ENCODE measurements around the gene ATP11A. TPM values are rescaled to one million over a fixed set of nuclear protein-coding genes. Genes with fewer than 3 reads are reported as not detected.

The ATP11A gene
- total RNA-seq, 1 donor from 2014 or later: 70.9 TPM

GRCh38 chr13:112911285-112911701 lies 221.5 kb downstream of the ATP11A start:
- no peaks in the 10 kb centered on the region for H3K9me3 Mint-ChIP-seq
- no peak for DNase-seq (ENCODE audit: extremely low spot score, unreplicated experiment)
- no peak for TF ChIP-seq CTCF (conservative IDR thresholded peaks at IDR 0.05)
- no peak overlapping the region for H3K27ac Mint-ChIP-seq
- no peak overlapping the region for H3K4me3 Mint-ChIP-seq
- H3K36me3 Mint-ChIP-seq: no peaks in the 10 kb centered on the region
- H3K4me1 Mint-ChIP-seq (ENCODE audit: unreplicated experiment): peaks cover 12% of the 10 kb centered on the region
- H3K27me3 Mint-ChIP-seq: no peaks in the 10 kb centered on the region

- H3K4me3 Mint-ChIP-seq: no peak overlapping the region
- no peak overlapping the region for H3K27ac Mint-ChIP-seq
- no peak for DNase-seq (ENCODE audit: extremely low spot score, unreplicated experiment)
These were observed 222.0 kb downstream of the ATP11A start for GRCh38 chr13:112911883-112912282.

GRCh38 chr13:112912726-112913440 lies 223.0 kb downstream of the ATP11A start:
- no peak for TF ChIP-seq CTCF (conservative IDR thresholded peaks at IDR 0.05)
- Mint-ChIP-seq H3K9me3 (no peaks in the 10 kb centered on the region), H3K4me3 (no peak overlapping the region), H3K27me3 (no peaks in the 10 kb centered on the region), H3K4me1 (ENCODE audit: unreplicated experiment) (peaks cover 16% of the 10 kb centered on the region), H3K36me3 (no peaks in the 10 kb centered on the region), H3K27ac (no peak overlapping the region)
- no peak for DNase-seq (ENCODE audit: extremely low spot score, unreplicated experiment)

More at GRCh38 chr13:112911883-112912282, 222.0 kb downstream of the ATP11A start:
- H3K27me3 Mint-ChIP-seq: no peaks in the 10 kb centered on the region
- H3K36me3 Mint-ChIP-seq: no peaks in the 10 kb centered on the region
- peaks cover 13% of the 10 kb centered on the region for H3K4me1 Mint-ChIP-seq (ENCODE audit: unreplicated experiment)
- TF ChIP-seq CTCF (conservative IDR thresholded peaks at IDR 0.05): no peak
- H3K9me3 Mint-ChIP-seq: no peaks in the 10 kb centered on the region

DNA sequence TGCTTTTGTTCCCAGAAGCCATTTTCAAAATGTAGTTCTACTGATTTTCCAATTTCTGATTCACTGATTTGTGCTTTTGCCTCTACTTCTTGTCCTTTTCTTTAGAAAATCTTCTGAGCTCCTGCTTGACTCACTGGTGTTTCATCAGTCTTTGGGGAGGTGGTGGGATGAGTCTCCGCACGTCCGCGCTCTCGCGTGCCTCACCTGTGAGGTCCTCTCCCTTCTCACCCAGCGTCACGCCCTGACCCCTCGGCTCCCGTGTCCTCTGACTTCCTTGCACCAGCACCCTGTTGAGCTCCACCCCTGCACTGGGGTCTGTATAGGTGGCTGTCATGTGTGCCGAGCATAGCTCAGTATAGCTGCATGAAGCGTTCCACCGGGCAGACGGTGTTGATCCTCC lies 226.5 kb downstream of the ATP11A start:
- TF ChIP-seq CTCF (conservative IDR thresholded peaks at IDR 0.05): no peak

DNA sequence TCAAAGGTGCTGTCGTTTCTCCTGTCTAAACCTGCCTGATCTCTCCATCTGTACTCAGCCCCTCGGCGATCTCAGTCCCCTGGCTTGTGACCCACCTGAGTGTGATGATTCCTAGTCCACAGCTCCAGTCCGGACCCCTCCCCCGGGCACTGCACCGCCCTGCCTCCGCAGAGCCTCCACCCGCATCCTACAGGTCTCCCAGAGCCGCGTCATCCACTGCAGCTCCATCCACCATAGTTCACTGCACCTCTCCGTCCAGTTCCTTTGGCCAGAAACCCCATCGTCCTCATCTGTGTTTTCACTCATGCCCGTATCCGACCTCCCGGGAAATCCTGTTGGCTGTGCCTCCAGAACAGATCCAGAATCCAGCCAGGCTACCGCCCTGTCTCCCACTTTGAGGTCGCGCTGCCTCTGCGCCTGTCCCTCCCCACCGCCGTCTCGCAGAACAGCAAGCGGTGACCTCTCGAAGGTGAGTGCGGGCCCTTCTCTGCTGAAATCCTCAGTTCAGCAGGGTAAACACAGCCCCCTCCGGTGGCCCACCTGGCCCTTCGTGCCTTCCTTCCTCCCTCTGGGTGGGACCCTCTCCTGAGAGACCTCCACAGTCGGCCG lies 227.3 kb downstream of the ATP11A start:
- Mint-ChIP-seq H3K4me3 (no peak overlapping the region), H3K9me3 (no peaks in the 10 kb centered on the region), H3K27me3 (no peaks in the 10 kb centered on the region), H3K27ac (no peak overlapping the region), H3K36me3 (no peaks in the 10 kb centered on the region), H3K4me1 (ENCODE audit: unreplicated experiment) (peaks cover 23% of the 10 kb centered on the region)
- no peak for TF ChIP-seq CTCF (conservative IDR thresholded peaks at IDR 0.05)
- no peak for DNase-seq (ENCODE audit: extremely low spot score, unreplicated experiment)

More for the DNA sequence above, 226.5 kb downstream of the ATP11A start:
- Mint-ChIP-seq H3K4me3 (no peak overlapping the region), H3K27ac (no peak overlapping the region), H3K9me3 (no peaks in the 10 kb centered on the region), H3K27me3 (no peaks in the 10 kb centered on the region), H3K4me1 (ENCODE audit: unreplicated experiment) (peaks cover 19% of the 10 kb centered on the region), H3K36me3 (no peaks in the 10 kb centered on the region)
- DNase-seq (ENCODE audit: extremely low spot score, unreplicated experiment): no peak
